Fibroblast of skin of back (primary cell): ENCODE data around the gene INPP4A.

Source experiments
- DNase-seq: peaks from one replicate; pipeline ENCODE4 v3.0.0-alpha.2; 2013

INPP4A gene

DNA sequence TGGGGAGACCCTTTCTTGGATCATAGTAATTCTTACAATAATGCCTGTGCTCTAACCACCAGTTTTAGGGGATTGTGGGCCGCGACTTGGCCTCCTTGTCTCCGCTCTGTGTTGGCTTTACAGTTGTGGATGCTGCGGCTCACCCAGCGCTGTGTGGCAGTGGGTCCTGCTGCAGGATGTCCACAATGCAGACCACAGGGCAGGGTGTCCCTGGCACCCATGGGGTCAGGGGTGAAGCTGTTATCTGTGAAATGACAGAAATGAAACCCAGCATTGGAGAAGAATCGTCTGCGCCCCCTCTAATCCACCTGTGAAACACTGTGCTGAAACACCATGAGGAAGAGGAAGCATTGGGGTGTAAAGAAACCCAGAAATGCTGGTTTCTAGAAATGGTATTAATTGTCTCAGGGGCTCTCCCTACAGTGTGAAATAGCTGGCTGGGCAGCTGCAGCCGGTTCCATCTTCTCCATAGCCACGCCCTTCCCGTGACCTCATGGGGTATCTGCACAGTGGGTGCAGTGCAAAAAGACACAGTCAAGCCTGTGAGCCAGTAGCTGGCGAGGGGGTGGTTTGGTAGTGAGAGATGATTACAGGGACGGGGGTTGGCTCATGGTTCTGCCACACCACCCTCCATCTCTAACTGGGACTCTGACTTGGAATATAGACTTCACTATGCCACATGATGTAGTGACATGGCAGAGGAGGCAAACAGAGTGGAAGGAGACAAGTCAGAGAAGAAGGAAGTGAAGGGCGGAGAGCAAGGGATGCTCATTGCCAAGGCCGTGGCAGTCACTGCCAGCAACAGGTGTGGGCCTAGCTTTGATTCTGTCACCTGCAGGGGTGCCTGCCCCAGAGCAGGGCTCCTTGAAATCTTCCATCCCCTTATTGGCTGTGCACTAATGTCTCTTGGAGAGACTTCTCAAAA, 16.2 kb downstream of the INPP4A start:
- no peak for DNase-seq

DNA sequence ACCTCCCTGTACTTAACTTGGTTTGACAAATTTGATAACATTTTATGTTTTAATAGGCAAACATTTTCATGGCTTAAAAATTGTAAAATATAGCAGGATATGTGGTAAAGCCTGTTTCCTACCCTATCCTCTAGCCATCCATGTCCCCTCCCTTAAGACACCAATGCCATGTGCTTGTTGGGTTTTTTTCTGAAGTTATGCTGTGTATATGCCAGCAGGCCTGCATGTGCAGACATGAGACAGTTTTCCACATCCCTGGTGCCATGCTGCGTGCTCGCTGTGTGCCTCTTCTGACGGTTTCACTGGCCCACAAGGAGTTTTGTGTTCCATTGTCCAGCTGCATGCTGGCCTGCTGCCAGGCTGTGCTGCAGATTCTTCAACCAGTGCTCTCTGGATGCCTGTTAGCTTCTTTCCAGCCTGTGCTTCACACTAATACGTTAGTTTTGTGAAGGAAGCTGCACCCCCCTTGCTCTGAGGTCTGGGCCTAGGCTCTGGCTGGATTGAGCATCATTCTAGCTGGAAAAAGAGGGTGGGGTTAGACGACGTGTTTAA, 16.9 kb downstream of the INPP4A start:
- DNase-seq, result no peak

DNA sequence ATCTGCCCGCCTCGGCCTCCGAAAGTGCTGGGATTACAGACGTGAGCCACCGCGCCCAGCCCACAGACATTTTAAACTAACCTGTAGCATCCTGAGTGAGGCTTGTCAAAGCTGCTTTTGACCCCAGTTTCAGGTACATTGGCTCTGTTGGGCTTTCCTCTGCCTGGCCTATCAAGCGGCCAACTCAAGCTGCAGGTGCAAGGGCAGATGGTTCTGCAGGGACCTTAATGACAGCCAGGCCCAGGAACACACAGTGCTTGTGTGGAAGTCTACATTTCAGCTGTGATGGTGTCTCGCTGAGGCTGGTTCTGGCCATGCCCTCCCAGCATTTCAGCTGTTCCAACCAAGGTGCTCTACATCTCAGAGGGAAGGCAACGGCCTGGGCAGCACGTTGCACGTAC, 18.4 kb downstream of the INPP4A start:
- no peak for DNase-seq

DNA sequence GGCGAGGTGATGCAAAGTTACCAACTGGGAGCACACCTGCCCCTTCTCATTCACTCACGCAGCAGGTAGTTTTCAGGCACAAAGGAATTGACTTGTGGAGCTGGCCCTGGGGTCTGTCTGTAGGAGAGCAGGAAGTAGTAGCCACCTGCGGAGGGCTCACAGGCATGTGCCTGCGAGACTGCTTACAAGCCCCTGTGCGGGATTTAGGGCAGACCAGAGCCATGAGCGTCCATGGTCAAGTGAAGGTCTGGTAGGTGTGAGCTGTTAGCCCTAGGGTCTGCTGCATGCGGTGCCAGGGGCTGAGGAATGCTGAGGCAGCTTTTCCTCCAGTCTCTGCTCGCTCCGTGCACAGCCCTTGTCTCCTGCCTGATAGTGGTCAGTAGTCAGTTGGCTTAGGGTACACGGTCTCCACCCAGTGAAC, 18.9 kb downstream of the INPP4A start:
- no peak for DNase-seq

DNA sequence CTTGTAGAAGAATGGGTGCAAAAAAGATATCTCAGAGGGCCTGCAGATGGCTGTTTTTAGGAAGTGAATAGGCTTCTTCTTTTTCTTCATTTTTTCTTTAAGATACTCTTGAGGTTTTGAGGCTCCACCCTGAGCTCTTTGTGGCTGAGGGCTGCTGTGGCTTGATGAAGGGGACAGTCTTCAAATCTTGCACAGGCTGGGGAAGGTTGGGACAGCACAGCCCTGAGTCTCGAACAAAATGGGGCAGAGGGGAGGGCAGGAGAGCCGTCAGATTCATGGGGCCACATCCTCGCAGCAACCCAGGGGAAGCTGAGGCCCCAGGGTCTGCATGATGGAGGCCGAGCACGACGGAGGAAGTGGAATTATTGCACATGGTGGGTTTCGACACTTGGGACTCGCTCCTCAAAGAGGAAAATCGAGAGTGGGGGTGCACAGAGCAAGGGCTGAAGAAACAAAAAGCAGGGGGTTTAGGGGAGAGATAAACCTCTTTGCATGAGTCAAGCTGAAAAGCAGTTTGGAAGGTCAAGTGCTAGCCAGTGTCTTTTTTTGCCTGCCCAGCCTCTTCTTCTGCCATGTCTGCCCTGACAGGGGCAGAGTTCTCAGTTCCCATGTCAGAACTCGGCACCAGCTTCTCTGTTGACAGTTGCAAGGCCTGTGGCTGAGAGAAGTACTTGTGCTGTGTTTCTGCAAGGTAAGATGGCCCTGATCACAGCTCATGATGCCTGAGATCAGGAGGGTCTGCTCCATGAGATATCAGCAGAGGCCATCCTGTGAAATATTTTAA, 19.5 kb downstream of the INPP4A start:
- DNase-seq, result no peak

DNA sequence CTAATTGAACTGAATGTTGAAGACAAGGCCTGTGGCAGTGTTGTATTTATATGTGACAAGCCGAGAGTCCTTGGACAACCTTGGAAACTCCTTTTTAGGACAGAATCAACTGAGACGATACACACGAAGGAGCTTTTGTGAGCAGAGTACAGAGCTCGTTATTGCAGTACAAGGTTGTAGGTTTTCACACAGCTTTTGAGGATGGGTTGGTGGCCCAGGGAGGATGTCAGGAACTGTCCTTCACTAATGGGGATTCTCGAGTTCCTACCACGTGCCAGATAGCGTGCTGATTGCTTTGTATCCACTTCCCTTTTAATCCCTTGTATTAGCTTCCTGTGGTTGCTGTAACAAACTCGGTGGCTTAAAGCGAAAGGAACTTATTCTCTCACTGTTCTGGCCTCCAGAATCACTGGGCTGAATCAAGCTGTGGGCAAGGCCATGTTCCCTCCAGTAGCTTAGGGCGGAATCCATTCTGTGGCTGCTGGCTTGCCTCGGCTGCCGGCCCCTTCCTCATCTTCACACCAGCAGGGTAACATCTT, 20.2 kb downstream of the INPP4A start:
- DNase-seq, result no peak

DNA sequence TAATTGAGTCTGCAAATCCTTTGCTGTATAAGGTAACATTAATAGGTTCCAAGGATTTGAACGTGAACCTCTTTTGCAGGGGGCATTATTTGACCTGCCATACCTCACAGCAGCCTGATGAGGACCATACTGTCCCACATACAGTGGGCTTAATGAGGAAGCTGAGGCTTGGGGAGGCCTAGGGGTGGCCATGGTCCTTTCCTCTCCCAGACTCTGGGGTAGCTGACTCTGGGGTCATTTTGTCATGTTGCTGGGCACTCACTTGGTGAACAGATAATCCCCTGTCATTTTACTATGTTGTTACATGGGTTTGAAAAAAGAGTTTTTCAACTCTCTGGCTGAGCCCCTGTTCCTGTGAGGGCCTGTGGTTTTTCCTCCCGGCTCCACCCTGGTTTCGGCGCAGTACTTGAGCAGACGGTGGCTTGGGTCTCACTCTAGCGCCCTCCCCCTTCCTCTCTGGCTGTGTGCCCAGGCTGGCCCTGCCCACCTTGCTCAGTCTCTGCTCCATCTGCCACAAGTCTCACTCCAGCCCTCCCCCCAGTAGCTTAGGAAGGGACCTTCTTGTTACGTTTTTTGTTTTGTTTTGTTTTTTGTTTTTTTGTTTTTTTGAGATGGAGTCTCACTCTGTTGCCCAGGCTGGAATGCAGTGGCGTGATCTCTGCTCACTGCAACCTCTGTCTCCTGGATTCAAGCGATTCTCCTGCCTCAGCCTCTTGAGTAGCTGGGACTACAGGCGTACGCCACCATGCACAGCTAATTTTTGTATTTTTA, 21.0 kb downstream of the INPP4A start:
- DNase-seq, result peak; percentile 62

DNA sequence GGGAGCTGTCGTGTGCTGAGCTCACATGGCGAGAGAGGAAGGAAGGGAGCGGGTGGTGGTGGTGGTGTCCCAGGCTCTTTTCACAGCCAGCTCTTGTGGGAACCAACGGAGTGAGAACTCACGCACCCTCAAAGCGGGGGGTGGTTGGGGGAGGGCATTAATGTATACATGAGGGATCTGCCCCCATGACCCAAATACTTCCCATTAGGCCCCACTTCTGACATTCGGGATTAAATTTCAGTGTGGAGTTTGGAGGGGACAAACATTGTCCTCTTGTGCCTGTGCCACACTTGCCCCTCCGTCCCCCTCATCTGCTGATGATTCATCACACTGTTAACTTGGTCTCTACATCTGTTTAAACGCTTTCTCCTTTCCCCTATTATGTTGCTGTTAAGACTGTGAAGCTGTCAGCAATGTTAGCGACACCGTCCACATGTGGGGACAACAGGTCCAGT, 22.5 kb downstream of the INPP4A start:
- DNase-seq, result no peak

DNA sequence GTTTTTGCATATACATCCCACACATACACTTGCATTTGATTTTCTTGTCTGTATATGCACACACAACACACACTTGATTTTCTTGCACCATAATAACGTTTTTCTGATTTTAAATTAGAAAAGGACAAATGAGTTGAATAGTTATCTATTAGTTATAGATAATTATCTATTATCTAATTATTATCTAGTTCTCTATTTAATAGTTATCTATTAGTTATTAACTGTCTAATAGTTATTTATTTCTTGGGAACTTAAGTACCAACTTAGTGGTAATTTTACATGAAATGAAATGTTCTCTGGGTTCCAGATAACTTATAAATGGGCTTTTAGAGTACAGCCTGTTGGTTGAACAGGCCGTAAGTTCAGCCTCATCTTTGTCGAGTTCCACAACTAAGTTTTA, 23.0 kb downstream of the INPP4A start:
- no peak for DNase-seq

DNA sequence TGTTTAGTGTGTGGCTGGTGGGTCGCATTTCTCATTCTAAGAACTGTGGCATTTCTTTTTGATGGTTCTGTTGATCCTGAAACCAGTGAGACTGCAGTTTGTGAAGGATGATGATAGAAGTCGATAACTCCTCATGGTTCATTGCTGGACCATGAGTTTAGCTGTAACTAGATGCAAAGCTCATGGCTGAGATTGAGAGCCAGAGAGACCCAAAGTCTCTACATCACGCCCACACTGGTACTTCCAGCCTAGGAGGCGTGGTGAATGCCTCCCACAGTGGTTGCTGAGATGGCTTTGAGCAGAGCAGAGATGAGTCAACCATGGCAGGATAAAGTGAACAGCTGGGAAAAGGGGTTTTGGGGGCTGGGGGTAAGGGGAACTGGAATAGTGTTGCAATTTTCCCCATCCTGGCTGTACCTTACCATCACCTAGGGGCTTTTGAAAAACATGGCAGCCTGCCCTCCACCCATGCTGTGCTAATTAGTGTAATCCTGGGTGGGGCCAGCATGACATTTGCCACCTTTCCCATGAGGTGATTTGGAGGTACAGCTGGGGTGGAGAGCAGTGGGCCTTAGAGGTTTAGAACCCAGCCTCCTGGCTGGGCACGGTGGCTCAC, 24.1 kb downstream of the INPP4A start:
- DNase-seq, result peak; percentile 20

DNA sequence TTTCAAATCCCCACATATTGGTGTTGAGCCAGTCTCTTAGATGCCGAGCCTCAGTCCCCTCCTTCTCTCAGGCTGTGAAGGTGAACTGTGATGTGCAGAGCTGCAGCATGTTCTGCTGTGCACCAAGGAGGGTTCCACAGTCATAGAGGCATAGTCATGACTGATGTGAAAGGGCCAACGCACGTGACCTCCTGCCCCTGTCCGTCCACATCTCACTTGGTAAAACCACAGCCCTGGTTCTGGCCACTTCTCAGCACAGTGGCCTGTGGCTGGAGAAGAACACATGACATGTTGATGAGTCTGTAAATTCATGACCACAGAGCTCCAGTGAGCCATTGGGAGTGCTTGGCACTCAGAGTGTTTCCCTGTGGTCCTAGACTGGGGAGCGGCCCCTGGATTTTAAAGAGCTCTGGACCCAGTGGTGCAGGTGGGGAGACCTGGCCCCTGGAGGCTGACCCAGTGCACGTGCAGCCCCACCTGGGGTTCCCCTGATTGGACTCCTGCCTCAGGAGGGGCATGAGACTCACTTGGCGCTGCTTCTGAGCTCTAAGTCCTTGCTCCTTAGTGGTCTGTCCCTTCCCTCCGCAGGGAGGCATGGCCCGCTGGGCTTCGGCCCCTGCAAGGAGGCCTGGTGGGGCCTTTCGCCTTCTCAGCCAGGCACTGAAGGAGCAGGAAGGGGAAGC, 25.3 kb downstream of the INPP4A start:
- DNase-seq, result no peak

DNA sequence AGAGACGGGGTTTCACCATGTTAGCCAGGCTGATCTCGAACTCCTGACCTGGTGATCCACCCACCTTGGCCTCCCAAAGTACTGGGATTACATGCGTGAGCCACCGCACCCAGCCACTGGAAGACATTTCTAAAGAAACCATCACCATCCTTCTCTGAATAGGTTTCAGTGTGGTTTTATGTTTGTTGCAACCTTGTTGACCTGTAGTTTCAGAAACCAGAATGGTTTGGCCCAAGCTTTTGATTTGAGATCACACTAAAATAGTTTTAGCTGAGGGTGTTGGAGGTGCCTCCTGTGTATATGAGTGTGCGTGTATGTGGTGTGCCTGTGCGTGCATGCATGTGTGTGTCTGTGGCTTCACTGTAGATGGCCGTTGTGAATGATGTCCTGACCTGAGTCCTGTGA, 26.2 kb downstream of the INPP4A start:
- DNase-seq, result no peak

DNA sequence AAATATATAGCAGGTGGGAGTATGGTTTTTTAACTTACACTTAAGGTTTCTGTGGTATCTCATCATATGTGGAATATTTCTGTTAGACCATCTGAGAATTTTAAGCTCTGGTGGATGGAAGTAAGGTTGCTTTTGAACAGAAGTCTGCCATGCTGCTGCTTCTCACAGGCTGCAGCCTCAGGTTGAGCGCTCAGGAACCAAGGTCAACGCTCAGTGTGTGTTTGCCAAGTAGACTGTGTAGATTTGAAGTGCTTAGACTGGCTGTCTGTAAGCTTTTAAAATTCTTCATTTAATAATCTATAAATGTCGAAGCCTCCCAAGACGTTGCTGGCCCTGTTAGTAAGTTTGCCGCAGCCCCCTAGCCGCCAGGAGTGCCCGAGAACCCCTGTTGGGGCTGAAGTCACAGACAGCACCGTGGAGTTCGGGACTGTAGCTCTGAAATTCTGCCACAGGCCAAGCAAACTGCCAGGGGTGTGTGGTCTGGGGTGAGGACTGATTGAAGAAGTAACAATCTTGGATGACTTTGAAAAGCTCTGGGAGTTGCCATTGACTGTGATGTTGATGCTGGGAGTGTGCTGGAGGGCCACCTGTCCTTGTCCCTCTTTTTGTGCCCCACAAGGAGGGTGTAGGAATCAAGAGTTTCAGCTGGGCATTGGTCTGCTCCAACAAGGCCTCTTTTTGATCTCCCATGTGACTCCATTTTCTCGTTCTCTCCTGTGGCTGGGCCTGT, 26.9 kb downstream of the INPP4A start:
- no peak for DNase-seq

DNA sequence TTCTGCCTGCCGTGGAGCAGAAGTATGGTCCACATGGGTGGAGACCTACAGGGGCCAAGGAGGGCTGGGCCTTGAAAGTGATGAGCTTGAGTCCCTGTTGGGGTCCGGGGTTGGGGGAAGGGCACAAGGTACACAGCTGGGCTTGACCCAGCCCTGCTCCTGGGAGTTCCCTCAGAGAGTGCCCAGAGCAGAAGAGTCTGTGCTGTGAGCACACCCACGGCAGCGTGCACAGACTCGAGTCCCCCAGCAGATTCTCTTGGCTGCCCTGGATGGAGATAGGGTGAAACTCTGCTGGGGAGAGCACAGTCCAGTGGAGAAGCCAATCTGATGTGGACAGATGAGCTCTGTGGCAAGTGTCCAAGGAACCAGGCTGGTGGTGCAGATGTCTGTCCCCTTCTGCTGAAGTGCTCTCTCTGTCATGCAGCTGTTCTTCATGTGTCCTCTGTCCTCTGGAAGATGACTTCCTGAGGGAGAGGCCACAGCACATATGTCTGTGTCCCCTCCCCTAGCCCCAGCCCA, 27.5 kb downstream of the INPP4A start:
- no peak for DNase-seq

DNA sequence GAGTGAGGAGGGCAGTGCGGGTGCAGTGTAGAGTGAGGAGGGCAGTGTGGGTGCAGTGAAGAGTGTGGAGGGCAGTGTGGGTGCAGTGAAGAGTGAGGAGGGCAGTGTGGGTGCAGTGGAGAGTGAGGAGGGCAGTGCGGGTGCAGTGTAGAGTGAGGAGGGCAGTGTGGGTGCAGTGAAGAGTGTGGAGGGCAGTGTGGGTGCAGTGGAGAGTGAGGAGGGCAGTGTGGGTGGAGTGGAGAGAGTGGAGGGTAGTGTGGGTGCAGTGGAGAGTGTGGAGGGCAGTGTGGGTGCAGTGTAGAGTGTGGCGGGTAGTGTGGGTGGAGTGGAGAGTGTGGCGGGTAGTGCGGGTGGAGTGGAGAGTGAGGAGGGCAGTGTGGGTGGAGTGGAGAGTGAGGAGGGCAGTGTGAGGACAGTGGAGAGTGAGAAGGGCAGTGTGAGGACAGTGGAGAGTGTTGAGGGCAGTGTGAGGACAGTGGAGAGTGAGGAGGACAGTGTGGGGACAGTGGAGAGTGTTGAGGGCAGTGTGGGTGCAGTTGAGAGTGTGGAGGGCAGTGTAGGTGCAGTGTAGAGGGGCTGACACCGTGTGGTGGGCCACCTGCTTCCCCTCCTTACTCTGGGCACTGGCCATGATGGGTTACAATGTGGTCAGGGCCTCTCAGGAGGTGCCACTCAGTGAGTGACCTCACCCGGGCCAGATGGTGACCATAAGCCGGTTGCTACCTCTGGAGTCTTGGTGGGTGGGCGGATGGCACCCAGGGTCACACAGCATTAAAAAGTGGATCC, 28.5 kb downstream of the INPP4A start:
- no peak for DNase-seq

DNA sequence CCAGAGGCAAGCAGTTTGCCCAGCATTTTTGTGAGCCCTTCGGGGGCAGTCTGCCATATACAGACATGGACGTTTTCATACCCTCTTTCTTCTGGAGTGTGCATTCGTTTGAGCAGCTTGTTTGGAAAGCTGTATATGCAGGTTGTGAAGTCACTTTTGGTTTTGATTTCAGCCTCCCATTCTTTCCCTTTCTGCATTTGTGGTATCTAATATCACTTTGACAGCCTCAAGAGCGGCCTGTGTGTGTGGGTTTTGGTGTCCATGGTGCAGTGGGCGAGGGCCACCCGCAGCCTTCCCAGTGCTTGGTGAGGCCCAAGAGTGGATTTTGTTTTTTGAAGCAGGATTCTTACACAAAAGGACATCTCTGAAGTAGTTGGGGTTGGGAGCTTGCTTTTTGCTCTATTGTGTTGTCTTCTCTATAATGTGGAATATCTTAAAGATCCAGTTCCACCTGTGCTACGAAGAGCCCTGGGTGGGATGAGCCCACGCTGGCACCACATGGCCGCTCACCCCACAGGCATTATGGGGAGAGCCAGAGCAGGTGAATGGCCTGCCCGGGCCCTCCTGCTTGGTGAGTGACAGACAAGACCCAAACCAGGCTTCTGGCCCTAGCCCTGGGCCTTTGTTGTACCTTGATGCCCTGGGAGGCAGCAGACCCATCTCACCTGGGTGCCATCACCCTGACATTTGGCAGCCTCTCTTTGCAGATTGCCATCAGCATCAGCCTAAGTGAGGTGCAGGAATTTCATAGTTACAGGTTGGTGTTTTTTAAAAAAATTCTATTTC, 29.5 kb downstream of the INPP4A start:
- DNase-seq, result no peak

DNA sequence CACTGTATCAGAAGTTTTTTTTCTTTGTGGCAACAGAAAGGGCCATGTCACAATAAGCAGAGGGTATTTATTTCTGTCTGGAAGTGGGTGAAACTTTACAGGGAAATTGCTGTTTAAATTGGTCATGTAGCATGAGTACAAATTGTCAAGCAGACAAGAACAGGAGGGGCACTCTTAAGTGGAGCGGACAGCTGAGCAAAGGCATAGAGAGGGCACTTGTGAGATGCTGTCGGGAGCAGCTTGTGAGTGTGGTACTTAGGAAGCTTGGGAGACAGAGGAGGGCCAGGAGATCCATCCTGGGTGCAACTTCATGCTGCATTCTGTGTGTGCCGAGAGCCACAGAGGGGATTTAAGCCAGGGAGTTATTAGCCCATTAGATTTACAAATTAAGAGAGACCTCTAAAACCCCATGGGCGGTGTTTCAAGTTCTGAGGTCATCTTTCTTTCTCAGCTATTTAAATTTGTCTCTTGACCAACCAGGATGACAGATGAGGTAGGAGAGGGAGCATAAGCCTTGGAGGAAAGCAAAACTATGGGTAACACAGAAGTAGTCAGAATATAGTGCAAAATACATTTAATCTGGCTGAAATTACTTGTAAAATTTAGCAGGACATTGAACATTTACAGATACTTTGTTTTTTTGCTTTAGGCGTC, 30.4 kb downstream of the INPP4A start:
- no peak for DNase-seq
